B cell (primary cell): ENCODE results near the gene LRIG3. TPM values are rescaled to one million over a fixed set of nuclear protein-coding genes. Genes with fewer than 3 reads are reported as not detected.

Experiments
- ATAC-seq: fragments of 200-7000 bp; cut with Tn5 transposase; one replicate; pipeline ENCODE4 v1.10.0; 2021; ENCODE audit warnings: low read depth, mild to moderate bottlenecking, moderate number of reproducible peaks, moderate library complexity
- CTCF ChIA-PET: fragments of 350-600 bp; sonication (Branson Sonifier 250); formaldehyde crosslinking; loops from one replicate; lab custom pipeline; 2021; ENCODE audit warnings: antibody characterized with exemption, inconsistent platforms; lab: Charles Lee
- POLR2A ChIA-PET: fragments of 350-600 bp; sonication (Branson Sonifier 250); formaldehyde crosslinking; loops from one replicate; lab custom pipeline; 2021; ENCODE audit warnings: antibody characterized with exemption; lab: Charles Lee
- DNase-seq: peaks from one replicate; pipeline ENCODE4 v3.0.0; 2013
- H2AFZ ChIP-seq: 2 replicates; pipeline ENCODE4 v1.6.1; 2012; ENCODE audit warnings: mild to moderate bottlenecking, low read depth, low read length; ENCODE audit not compliant: insufficient read depth, poor library complexity, severe bottlenecking
- H3K27ac ChIP-seq, 2 donors: 1 replicate in 1 of 2; 2 replicates in 1 of 2; pipeline ENCODE4 v1.5.1; 2012 to 2013; ENCODE audit warnings: low read length in 2 of 2, mild to moderate bottlenecking in 2 of 2, moderate library complexity in 1 of 2
- H3K27me3 ChIP-seq, 4 experiments: fragments of 200-600 bp in 1 of 4; sonication (generic) in 1 of 4; replicated peaks in 1 of 4; 1 replicate in 2 of 4; 2 replicates in 2 of 4; pipeline versions ENCODE4 v1.6.1 to v1.7.0; 2013 to 2016; ENCODE audit warnings: low read length in 3 of 4, mild to moderate bottlenecking in 2 of 4, mixed read lengths in 1 of 4, moderate library complexity in 1 of 4; ENCODE audit not compliant: insufficient read depth in 4 of 4, control insufficient read depth in 3 of 4; ENCODE audit errors: control extremely low read depth in 1 of 4
- H3K36me3 ChIP-seq, 2 experiments: replicated peaks in 1 of 2; 1 replicate in 1 of 2; 2 replicates in 1 of 2; pipeline versions ENCODE4 v1.6.1 to v1.7.1; 2013; ENCODE audit warnings: low read length in 1 of 2; ENCODE audit not compliant: insufficient read depth in 2 of 2, control insufficient read depth in 1 of 2; ENCODE audit errors: control extremely low read depth in 1 of 2, extremely low read depth in 1 of 2
- H3K4me1 ChIP-seq, 2 donors: fragments of 200-600 bp in 1 of 2; sonication (generic) in 1 of 2; 1 replicate in 1 of 2; 2 replicates in 1 of 2; pipeline versions ENCODE4 v1.5.1 to v1.6.1; 2013 to 2017; ENCODE audit warnings: low read length in 2 of 2; ENCODE audit not compliant: control insufficient read depth in 2 of 2, insufficient read depth in 2 of 2
- H3K4me2 ChIP-seq: replicated peaks from 2 replicates; pipeline ENCODE3; 2012; ENCODE audit warnings: mild to moderate bottlenecking, low read depth, low read length; ENCODE audit not compliant: poor library complexity, severe bottlenecking
- H3K4me3 ChIP-seq, 5 experiments: fragments of 200-600 bp in 1 of 5; sonication (generic) in 1 of 5; 1 replicate in 3 of 5; 2 replicates in 2 of 5; pipeline versions ENCODE4 v1.5.1 to v1.7.0; 2011 to 2016; ENCODE audit warnings: low read length in 4 of 5, mild to moderate bottlenecking in 4 of 5, low read depth in 2 of 5, control low read depth in 1 of 5, moderate library complexity in 1 of 5; ENCODE audit not compliant: insufficient read depth in 1 of 5; ENCODE audit errors: control extremely low read depth in 1 of 5, extremely low read depth in 1 of 5
- H3K79me2 ChIP-seq: fragments of 200-600 bp; sonication (generic); one replicate; pipeline ENCODE4 v1.6.0; 2016; ENCODE audit warnings: low read length; ENCODE audit not compliant: control insufficient read depth, insufficient read depth
- H3K9ac ChIP-seq: fragments of 200-600 bp; sonication (generic); 2 replicates; pipeline ENCODE4 v1.6.1; 2017; ENCODE audit warnings: mild to moderate bottlenecking, low read length, moderate library complexity
- H3K9me3 ChIP-seq, 3 donors: one replicate each; pipeline versions ENCODE4 v1.6.1 to v1.7.1; 2013; ENCODE audit warnings: low read length in 2 of 3; ENCODE audit not compliant: control insufficient read depth in 2 of 3, insufficient read depth in 1 of 3; ENCODE audit errors: control extremely low read depth in 1 of 3
- H4K20me1 ChIP-seq: 2 replicates; pipeline ENCODE4 v1.6.0; 2012; ENCODE audit warnings: mild to moderate bottlenecking, low read length; ENCODE audit not compliant: insufficient read depth, control insufficient read depth, poor library complexity, severe bottlenecking
- H3K27ac Mint-ChIP-seq: one replicate; pipeline ENCODE4 v1.8.0; 2021; ENCODE audit warnings: mixed read lengths
- H3K27me3 Mint-ChIP-seq: one replicate; pipeline ENCODE4 v1.8.0; 2021; ENCODE audit warnings: mixed read lengths
- H3K4me1 Mint-ChIP-seq: one replicate; pipeline ENCODE4 v1.8.0; 2021; ENCODE audit warnings: mixed read lengths
- H3K4me3 Mint-ChIP-seq: one replicate; pipeline ENCODE4 v1.8.0; 2021; ENCODE audit warnings: mixed read lengths
- H3K9me3 Mint-ChIP-seq: one replicate; pipeline ENCODE4 v1.8.0; 2022; ENCODE audit warnings: mixed read lengths; ENCODE audit not compliant: insufficient read depth
- EZH2 ChIP-seq: IDR thresholded peaks from 2 replicates; pipeline ENCODE4 v1.6.1; 2012; ENCODE audit warnings: borderline replicate concordance, low read depth, mild to moderate bottlenecking, moderate library complexity, low read length; ENCODE audit not compliant: insufficient read depth, poor library complexity, severe bottlenecking
- WGBS: methylation state at CpG from one replicate; pipeline ENCODE4 v1.1.5; 2013; ENCODE audit warnings: missing lambda C conversion rate; ENCODE audit not compliant: insufficient coverage; 5-methylcytosine and 5-hydroxymethylcytosine counted together
- intact Hi-C: fragments of 100-400 bp; cut with micrococcal nuclease; formaldehyde crosslinking; loops from one replicate; pipeline ENCODE4 v1.10.0; 2022
- polyA plus RNA-seq: library from polyadenylated mRNA; depleted of rRNA; stranded (reverse); fragments of >200 nt; gene quantifications from 2 replicates; pipeline ENCODE4 v1.2.3, GENCODE V29; 2012
- total RNA-seq, 2 donors: library from RNA; stranded (reverse); fragments of 120-200 nt in 1 of 2; gene quantifications; 1 replicate in 1 of 2; 2 replicates in 1 of 2; pipeline versions ENCODE4 v1.2.3 to v1.2.4, GENCODE V29; 2013 to 2022
- TF ChIP-seq, protein P1 (sequence below): fragments of 200-600 bp; IDR thresholded peaks from one replicate; pipeline ENCODE4 v1.8.0; 2022; ENCODE audit warnings: antibody characterized with exemption, mild to moderate bottlenecking

The LRIG3 gene
- total and polyA plus RNA-seq, 2 donors (not counting 1 experiment from before 2014, with no cell fraction given) = 0.13 TPM; not detected in 1

DNA sequence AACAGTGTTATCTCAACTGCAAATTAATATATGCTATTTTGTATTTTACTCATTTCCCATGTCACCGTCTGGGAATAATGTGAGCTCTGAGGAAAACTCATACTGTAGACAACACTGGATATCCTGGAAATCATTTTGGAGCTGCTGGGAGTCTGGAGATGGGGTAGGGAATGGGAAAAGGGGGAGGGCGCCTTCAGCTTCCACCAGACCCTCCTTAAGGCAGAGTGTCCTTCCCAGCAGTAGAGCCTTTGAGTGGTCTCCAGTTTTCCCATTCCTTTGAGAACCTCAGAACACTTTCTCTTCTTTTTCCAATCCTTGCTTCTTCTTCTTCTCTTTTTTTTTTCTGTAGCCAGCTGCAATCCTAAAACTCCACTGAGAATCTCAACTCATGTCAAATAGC lies 5.4 kb upstream of the LRIG3 start:
- no CpG with 5 or more reads among the region's 2 CpGs for WGBS
- H3K4me1 Mint-ChIP-seq = peaks cover 2% of the 10 kb centered on the region
- H3K27ac ChIP-seq = no peak overlapping the region
- no peak overlapping the region for H3K4me3 Mint-ChIP-seq
- H3K36me3 ChIP-seq = no peaks in the 10 kb centered on the region
- DNase-seq (no peak), ATAC-seq (no peak)
- CTCF ChIA-PET = no interaction called here
- H3K4me3 ChIP-seq = no peak overlapping the region
- no peaks in the 10 kb centered on the region for H3K79me2 ChIP-seq
- intact Hi-C loops = no loop called here
- no peak overlapping the region for H3K4me2 ChIP-seq
- no peaks in the 10 kb centered on the region for H3K4me1 ChIP-seq
- peaks cover 20% of the 10 kb centered on the region for H3K27me3 Mint-ChIP-seq
- no peaks in the 10 kb centered on the region for H3K9me3 ChIP-seq
- POLR2A ChIA-PET = no interaction called here
- no peaks in the 10 kb centered on the region for H4K20me1 ChIP-seq
- TF ChIP-seq EZH2 = no peak
- TF ChIP-seq, protein P1, sequence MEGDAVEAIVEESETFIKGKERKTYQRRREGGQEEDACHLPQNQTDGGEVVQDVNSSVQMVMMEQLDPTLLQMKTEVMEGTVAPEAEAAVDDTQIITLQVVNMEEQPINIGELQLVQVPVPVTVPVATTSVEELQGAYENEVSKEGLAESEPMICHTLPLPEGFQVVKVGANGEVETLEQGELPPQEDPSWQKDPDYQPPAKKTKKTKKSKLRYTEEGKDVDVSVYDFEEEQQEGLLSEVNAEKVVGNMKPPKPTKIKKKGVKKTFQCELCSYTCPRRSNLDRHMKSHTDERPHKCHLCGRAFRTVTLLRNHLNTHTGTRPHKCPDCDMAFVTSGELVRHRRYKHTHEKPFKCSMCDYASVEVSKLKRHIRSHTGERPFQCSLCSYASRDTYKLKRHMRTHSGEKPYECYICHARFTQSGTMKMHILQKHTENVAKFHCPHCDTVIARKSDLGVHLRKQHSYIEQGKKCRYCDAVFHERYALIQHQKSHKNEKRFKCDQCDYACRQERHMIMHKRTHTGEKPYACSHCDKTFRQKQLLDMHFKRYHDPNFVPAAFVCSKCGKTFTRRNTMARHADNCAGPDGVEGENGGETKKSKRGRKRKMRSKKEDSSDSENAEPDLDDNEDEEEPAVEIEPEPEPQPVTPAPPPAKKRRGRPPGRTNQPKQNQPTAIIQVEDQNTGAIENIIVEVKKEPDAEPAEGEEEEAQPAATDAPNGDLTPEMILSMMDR = no peak
- H3K9ac ChIP-seq = no peak overlapping the region
- H3K9me3 Mint-ChIP-seq = peaks cover 6% of the 10 kb centered on the region
- no peak overlapping the region for H2AFZ ChIP-seq
- H3K27me3 ChIP-seq = peaks cover 0 to 7% (median 0%) of the 10 kb centered on the region in 4 experiments
- no peak overlapping the region for H3K27ac Mint-ChIP-seq

GRCh38 chr12:58925111-58925611 lies 4.9 kb upstream of the LRIG3 start:
- Mint-ChIP-seq H3K4me1 (peaks cover 8% of the 10 kb centered on the region), H3K27me3 (peaks cover 26% of the 10 kb centered on the region), H3K9me3 (peaks cover 6% of the 10 kb centered on the region), H3K4me3 (no peak overlapping the region), H3K27ac (no peak overlapping the region)
- H3K4me1 ChIP-seq = no peaks in the 10 kb centered on the region
- H3K9me3 ChIP-seq = no peaks in the 10 kb centered on the region
- no peak overlapping the region for H2AFZ ChIP-seq
- intact Hi-C loops = no loop called here
- H3K36me3 ChIP-seq = no peaks in the 10 kb centered on the region
- no CpG with 5 or more reads among the region's 1 CpG for whole genome bisulfite sequencing
- no peaks in the 10 kb centered on the region for H3K79me2 ChIP-seq
- H3K4me3 ChIP-seq = no peak overlapping the region
- no peak overlapping the region for H3K4me2 ChIP-seq
- POLR2A ChIA-PET = no interaction called here
- CTCF ChIA-PET = no interaction called here
- ATAC-seq (no peak), DNase-seq (no peak)
- peaks cover 0 to 7% (median 2%) of the 10 kb centered on the region in 4 experiments for H3K27me3 ChIP-seq
- no peak overlapping the region for H3K27ac ChIP-seq
- TF ChIP-seq, protein P1 = no peak
- no peak for TF ChIP-seq EZH2
- H3K9ac ChIP-seq = no peak overlapping the region
- no peaks in the 10 kb centered on the region for H4K20me1 ChIP-seq
